Upper lobe of right lung (tissue), 1 donor: ENCODE data around the gene UBE2D1. TPM values are rescaled to one million over a fixed set of nuclear protein-coding genes. Genes with fewer than 3 reads are reported as not detected.

Experiments used
- ATAC-seq: fragments of 200-7000 bp; cut with Tn5 transposase; one replicate; pipeline ENCODE4 v1.9.1; 2020; ENCODE audit warnings: mild to moderate bottlenecking, moderate library complexity
- DNase-seq: peaks from one replicate; pipeline ENCODE4 v3.0.0-alpha.2; 2020
- H3K27ac ChIP-seq: fragments of 200-600 bp; one replicate; pipeline ENCODE4 v1.8.0; 2022
- H3K27me3 ChIP-seq: fragments of 200-600 bp; one replicate; pipeline ENCODE4 v1.8.0; 2022; ENCODE audit warnings: mild to moderate bottlenecking
- H3K36me3 ChIP-seq: fragments of 200-600 bp; one replicate; pipeline ENCODE4 v1.8.0; 2022
- H3K4me1 ChIP-seq: fragments of 200-600 bp; one replicate; pipeline ENCODE4 v1.8.0; 2022
- H3K4me3 ChIP-seq: fragments of 200-600 bp; one replicate; pipeline ENCODE4 v1.8.0; 2022; ENCODE audit warnings: mild to moderate bottlenecking
- H3K9me3 ChIP-seq: fragments of 200-600 bp; one replicate; pipeline ENCODE4 v1.8.0; 2022
- CTCF ChIP-seq: fragments of 200-600 bp; IDR thresholded peaks from one replicate; pipeline ENCODE4 v1.8.0; 2022; ENCODE audit warnings: antibody characterized with exemption
- intact Hi-C: fragments of 100-400 bp; cut with DNase I; formaldehyde crosslinking; loops from one replicate; pipeline ENCODE4 v1.11.0; 2022
- total RNA-seq: library from RNA; stranded (reverse); fragmentation: NEBNext Ultra II Directional; extraction: Animal tissue kit (Norgen Biotek cat#: 25700); gene quantifications from one replicate; pipeline ENCODE4 v1.2.1, GENCODE V29; 2021
- donor health status: DM: no; HTN: yes; CAD: no; lungs with severe emphysema.

UBE2D1 gene
- total RNA-seq, 1 donor from 2014 or later, result 18.2 TPM

GRCh38 chr10:58341422-58341821 lies 6.6 kb downstream of the UBE2D1 start:
- H3K9me3 ChIP-seq, result no peaks in the 10 kb centered on the region
- intact Hi-C loops, result no loop called here
- H3K36me3 ChIP-seq, result no peaks in the 10 kb centered on the region
- H3K27me3 ChIP-seq, result no peaks in the 10 kb centered on the region
- H3K4me1 ChIP-seq, result peaks cover 3% of the 10 kb centered on the region
- no peak overlapping the region for H3K4me3 ChIP-seq
- DNase-seq, result no peak
- ATAC-seq, result no peak
- no peak overlapping the region for H3K27ac ChIP-seq
- no peak for TF ChIP-seq CTCF

GRCh38 chr10:58341947-58342346 lies 7.1 kb downstream of the UBE2D1 start:
- Histone ChIP-seq H3K27me3 (no peaks in the 10 kb centered on the region), H3K27ac (no peak overlapping the region), H3K4me1 (no peaks in the 10 kb centered on the region), H3K4me3 (no peak overlapping the region), H3K36me3 (no peaks in the 10 kb centered on the region), H3K9me3 (no peaks in the 10 kb centered on the region)
- no peak for ATAC-seq
- no peak for TF ChIP-seq CTCF
- DNase-seq, result no peak
- intact Hi-C loops, result no loop called here

- intact Hi-C loops, result no loop called here
- DNase-seq (no peak), ATAC-seq (no peak)
- no peak overlapping the region for H3K4me3 ChIP-seq
- H3K9me3 ChIP-seq, result no peaks in the 10 kb centered on the region
- no peak for TF ChIP-seq CTCF
- H3K27me3 ChIP-seq, result no peaks in the 10 kb centered on the region
- no peaks in the 10 kb centered on the region for H3K36me3 ChIP-seq
- H3K27ac ChIP-seq, result no peak overlapping the region
- no peaks in the 10 kb centered on the region for H3K4me1 ChIP-seq
Measured at GRCh38 chr10:58347967-58348366, 13.2 kb downstream of the UBE2D1 start.

- intact Hi-C loops, result no loop called here
- TF ChIP-seq CTCF, result no peak
- Histone ChIP-seq H3K36me3 (no peaks in the 10 kb centered on the region), H3K27ac (no peak overlapping the region), H3K9me3 (no peaks in the 10 kb centered on the region), H3K4me1 (no peaks in the 10 kb centered on the region), H3K27me3 (no peaks in the 10 kb centered on the region), H3K4me3 (no peak overlapping the region)
- no peak for ATAC-seq
- no peak for DNase-seq
Measured at GRCh38 chr10:58348571-58349033, 13.8 kb downstream of the UBE2D1 start.

- TF ChIP-seq CTCF, result no peak
- Histone ChIP-seq H3K4me1 (peaks cover under 1% of the 10 kb centered on the region), H3K36me3 (no peaks in the 10 kb centered on the region), H3K9me3 (no peaks in the 10 kb centered on the region), H3K27me3 (no peaks in the 10 kb centered on the region), H3K27ac (no peak overlapping the region), H3K4me3 (no peak overlapping the region)
- ATAC-seq (no peak), DNase-seq (no peak)
- intact Hi-C loops, result no loop called here
Measured at GRCh38 chr10:58350023-58350422, 15.2 kb downstream of the UBE2D1 start.

- no peaks in the 10 kb centered on the region for H3K36me3 ChIP-seq
- H3K27me3 ChIP-seq, result no peaks in the 10 kb centered on the region
- ATAC-seq, result peak; percentile 45
- no peak for DNase-seq
- H3K9me3 ChIP-seq, result no peaks in the 10 kb centered on the region
- intact Hi-C loops, result no loop called here
- TF ChIP-seq CTCF, result no peak
- no peak overlapping the region for H3K4me3 ChIP-seq
- no peak overlapping the region for H3K27ac ChIP-seq
- H3K4me1 ChIP-seq, result peaks cover 2% of the 10 kb centered on the region
Measured at GRCh38 chr10:58350619-58351323, 16.0 kb downstream of the UBE2D1 start.
